ENCODE measurements around the gene FAM187B. TPM values are rescaled to one million over a fixed set of nuclear protein-coding genes. Genes with fewer than 3 reads are reported as not detected.

Gene FAM187B
- total RNA-seq, 1 donor from 2014 or later = not detected

DNA sequence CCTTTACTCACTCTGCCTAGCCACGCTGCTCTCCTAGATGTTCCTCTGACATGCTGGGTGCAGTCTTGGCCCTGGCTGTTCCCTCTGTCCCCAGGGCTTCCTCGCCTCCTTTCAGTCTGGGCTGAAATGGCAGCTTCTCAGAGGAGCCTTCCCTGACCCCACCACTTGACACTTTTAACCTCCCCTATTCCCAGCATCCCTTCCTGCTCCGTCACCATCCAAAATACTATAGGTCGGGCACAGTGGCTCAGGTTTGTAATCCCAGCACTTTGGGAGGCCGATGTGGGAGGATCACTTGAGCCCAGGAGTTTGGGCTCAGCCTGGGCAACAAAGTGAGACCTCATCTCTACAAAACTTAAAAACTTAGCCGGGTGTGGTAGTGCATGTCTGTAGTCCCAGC, 2.6 kb downstream of the FAM187B start:
- H3K36me3 ChIP-seq = no peaks in the 10 kb centered on the region
- no peak overlapping the region for H3K4me2 ChIP-seq

DNA sequence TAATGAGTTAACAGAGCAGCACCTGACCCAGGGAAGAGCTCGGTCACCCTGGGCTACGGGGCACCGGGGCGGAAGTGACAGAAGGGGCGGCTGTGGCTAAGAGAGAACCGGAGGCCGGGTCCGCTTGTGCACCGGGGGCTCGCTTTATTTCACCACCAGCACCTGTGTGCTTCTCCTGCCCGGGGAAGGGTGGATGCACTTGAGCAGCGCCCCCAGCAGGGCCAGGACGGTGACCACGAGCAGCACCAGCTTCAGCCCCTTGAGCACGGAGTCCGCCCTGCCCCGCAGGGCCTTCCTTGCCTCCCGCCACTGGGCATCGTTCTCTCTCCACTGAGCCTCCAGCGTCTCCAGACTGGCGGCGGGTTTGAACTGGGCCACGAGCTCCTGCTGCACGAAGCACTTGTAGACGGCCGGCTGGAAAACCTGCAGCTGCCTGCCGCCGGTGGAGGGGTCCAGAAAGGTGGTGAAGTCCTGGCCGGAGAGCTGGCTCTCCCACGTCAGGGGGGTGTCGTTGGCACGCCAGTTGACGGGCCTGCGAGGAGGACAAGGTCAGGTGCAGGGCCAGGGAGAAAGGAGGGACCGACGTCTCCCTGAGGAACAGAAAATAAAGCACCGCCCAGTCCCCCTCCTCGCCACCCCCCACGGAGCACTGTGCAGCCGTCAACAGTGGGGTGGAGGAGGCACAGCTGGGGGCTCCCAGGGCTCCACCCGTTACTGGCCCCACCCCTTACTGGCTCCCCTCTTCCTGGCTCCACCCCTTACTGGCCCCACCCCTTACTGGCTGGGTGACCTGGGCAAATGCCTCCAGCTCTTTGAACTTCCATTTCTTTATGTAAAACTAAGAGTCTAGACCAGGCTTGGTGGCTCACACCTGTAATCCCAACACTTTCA, 3.6 kb downstream of the FAM187B start:
- H3K4me1 Mint-ChIP-seq = no peaks in the 10 kb centered on the region
- H3K9ac ChIP-seq = no peak overlapping the region

More for the DNA sequence above, 2.6 kb downstream of the FAM187B start:
- no peaks in the 10 kb centered on the region for H3K9me3 Mint-ChIP-seq
- Histone ChIP-seq H3K9ac (no peak overlapping the region), H3K9me3 (ENCODE audit: low read depth) (no peaks in the 10 kb centered on the region), H3K79me2 (ENCODE audit: low read depth) (no peaks in the 10 kb centered on the region), H3K27ac (no peak overlapping the region), H3K27me3 (no peaks in the 10 kb centered on the region), H3F3A (ENCODE audit: low read depth) (no peaks in the 10 kb centered on the region), H2AFZ (replicated peaks) (no peak overlapping the region), H3K4me3 (no peak overlapping the region), H4K20me1 (ENCODE audit: low read depth) (no peaks in the 10 kb centered on the region), H3K4me1 (no peaks in the 10 kb centered on the region)
- H3K27ac Mint-ChIP-seq = no peak overlapping the region
- no peaks in the 10 kb centered on the region for H3K36me3 Mint-ChIP-seq
- H3K4me3 Mint-ChIP-seq = no peak overlapping the region
- TF ChIP-seq EZH2phosphoT487 (IDR thresholded peaks at IDR 0.05) = no peak
- TF ChIP-seq, protein P1, sequence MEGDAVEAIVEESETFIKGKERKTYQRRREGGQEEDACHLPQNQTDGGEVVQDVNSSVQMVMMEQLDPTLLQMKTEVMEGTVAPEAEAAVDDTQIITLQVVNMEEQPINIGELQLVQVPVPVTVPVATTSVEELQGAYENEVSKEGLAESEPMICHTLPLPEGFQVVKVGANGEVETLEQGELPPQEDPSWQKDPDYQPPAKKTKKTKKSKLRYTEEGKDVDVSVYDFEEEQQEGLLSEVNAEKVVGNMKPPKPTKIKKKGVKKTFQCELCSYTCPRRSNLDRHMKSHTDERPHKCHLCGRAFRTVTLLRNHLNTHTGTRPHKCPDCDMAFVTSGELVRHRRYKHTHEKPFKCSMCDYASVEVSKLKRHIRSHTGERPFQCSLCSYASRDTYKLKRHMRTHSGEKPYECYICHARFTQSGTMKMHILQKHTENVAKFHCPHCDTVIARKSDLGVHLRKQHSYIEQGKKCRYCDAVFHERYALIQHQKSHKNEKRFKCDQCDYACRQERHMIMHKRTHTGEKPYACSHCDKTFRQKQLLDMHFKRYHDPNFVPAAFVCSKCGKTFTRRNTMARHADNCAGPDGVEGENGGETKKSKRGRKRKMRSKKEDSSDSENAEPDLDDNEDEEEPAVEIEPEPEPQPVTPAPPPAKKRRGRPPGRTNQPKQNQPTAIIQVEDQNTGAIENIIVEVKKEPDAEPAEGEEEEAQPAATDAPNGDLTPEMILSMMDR (IDR thresholded peaks at IDR 0.05) = no peak
- no peak for TF ChIP-seq EZH2 (IDR thresholded peaks at IDR 0.05)
- no peak for DNase-seq (ENCODE audit: low spot score)
- H3K4me1 Mint-ChIP-seq = no peaks in the 10 kb centered on the region
- peaks cover 7% of the 10 kb centered on the region for H3K27me3 Mint-ChIP-seq (ENCODE audit: insufficient read depth, low read depth)

DNA sequence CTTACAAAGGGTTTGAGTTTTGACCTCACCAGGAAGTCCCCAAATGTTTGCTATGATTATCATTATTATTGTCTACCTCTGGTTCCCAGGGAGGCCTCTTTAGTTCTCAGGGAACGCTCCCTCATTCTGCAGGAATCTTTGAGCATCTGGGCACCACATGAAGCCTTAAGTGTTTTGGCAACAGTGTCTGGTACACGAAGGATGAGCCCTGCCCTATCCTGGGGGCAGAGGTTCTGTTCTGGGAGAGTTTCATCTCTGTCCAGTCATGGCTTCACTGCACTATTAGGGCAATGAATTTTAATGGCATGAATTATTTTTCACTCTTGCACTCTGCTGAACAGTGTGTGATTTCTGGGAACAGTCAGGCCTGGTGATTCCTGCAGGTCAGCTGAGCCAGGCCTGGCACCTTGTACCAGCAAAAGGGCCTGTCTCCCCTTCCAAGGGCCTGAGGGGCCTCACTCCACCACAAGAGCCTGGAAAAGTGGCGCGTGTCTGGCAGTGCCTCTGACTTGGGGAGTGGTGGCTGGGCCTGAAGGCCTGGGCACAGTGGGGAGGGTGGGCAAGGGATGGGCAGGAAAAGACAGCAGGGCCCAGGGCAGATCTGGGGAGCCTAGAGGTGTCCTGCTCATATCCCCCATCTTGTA, 4.6 kb downstream of the FAM187B start:
- TF ChIP-seq, protein P1 (IDR thresholded peaks at IDR 0.05) = no peak
- TF ChIP-seq EZH2phosphoT487 (IDR thresholded peaks at IDR 0.05) (no peak), EZH2 (IDR thresholded peaks at IDR 0.05) (no peak)

More for the DNA sequence above, 3.6 kb downstream of the FAM187B start:
- no peaks in the 10 kb centered on the region for H3K36me3 Mint-ChIP-seq
- no peaks in the 10 kb centered on the region for H4K20me1 ChIP-seq (ENCODE audit: low read depth)
- H3K27ac ChIP-seq = no peak overlapping the region
- H3K79me2 ChIP-seq (ENCODE audit: low read depth) = no peaks in the 10 kb centered on the region
- H3K9me3 ChIP-seq (ENCODE audit: low read depth) = no peaks in the 10 kb centered on the region
- H3K27me3 Mint-ChIP-seq (ENCODE audit: insufficient read depth, low read depth) = peaks cover 7% of the 10 kb centered on the region
- no peaks in the 10 kb centered on the region for H3K36me3 ChIP-seq
- no peak for TF ChIP-seq EZH2 (IDR thresholded peaks at IDR 0.05)
- no peak for TF ChIP-seq EZH2phosphoT487 (IDR thresholded peaks at IDR 0.05)
- TF ChIP-seq, protein P1 (IDR thresholded peaks at IDR 0.05) = peak; percentile 9
- no peak overlapping the region for H3K27ac Mint-ChIP-seq
- no peak overlapping the region for H3K4me3 ChIP-seq
- no peaks in the 10 kb centered on the region for H3F3A ChIP-seq (ENCODE audit: low read depth)
- H2AFZ ChIP-seq (replicated peaks) = no peak overlapping the region
- DNase-seq (ENCODE audit: low spot score) = no peak
- no peaks in the 10 kb centered on the region for H3K9me3 Mint-ChIP-seq
- no peak overlapping the region for H3K4me3 Mint-ChIP-seq
- no peaks in the 10 kb centered on the region for H3K4me1 ChIP-seq
- H3K4me2 ChIP-seq = no peak overlapping the region
- no peaks in the 10 kb centered on the region for H3K27me3 ChIP-seq

More for the DNA sequence above, 4.6 kb downstream of the FAM187B start:
- Histone ChIP-seq H3K9me3 (ENCODE audit: low read depth) (no peaks in the 10 kb centered on the region), H3F3A (ENCODE audit: low read depth) (no peaks in the 10 kb centered on the region), H3K9ac (no peak overlapping the region), H3K4me3 (no peak overlapping the region), H3K27me3 (no peaks in the 10 kb centered on the region), H3K4me2 (no peak overlapping the region), H3K36me3 (no peaks in the 10 kb centered on the region), H3K27ac (no peak overlapping the region), H2AFZ (replicated peaks) (no peak overlapping the region), H4K20me1 (ENCODE audit: low read depth) (no peaks in the 10 kb centered on the region), H3K79me2 (ENCODE audit: low read depth) (no peaks in the 10 kb centered on the region), H3K4me1 (no peaks in the 10 kb centered on the region)
- no peak for DNase-seq (ENCODE audit: low spot score)
- Mint-ChIP-seq H3K4me1 (no peaks in the 10 kb centered on the region), H3K36me3 (no peaks in the 10 kb centered on the region), H3K27ac (no peak overlapping the region), H3K9me3 (peaks cover 5% of the 10 kb centered on the region), H3K27me3 (ENCODE audit: insufficient read depth, low read depth) (peaks cover 7% of the 10 kb centered on the region), H3K4me3 (no peak overlapping the region)

All from neural progenitor cell (in vitro differentiated cells).